NT2/D1 (cell line): ENCODE data around the gene NRG2.

Source experiments
- DNase-seq: peaks from one replicate; pipeline ENCODE4 v3.0.0-alpha.2; 2011; ENCODE audit warnings: low read depth, low spot score
- H3K27me3 ChIP-seq: 2 replicates; pipeline ENCODE4 v1.6.0; 2011; ENCODE audit warnings: mild to moderate bottlenecking; ENCODE audit not compliant: insufficient read length, insufficient read depth
- H3K36me3 ChIP-seq: 2 replicates; pipeline ENCODE4 v1.6.1; 2011; ENCODE audit warnings: mild to moderate bottlenecking, low read length, mixed read lengths; ENCODE audit not compliant: insufficient read depth, insufficient read length
- H3K4me1 ChIP-seq: 2 replicates; pipeline ENCODE4 v1.5.1; 2011; ENCODE audit not compliant: insufficient read depth, insufficient read length
- H3K4me3 ChIP-seq: 2 replicates; pipeline ENCODE4 v1.5.1; 2011; ENCODE audit warnings: low read depth; ENCODE audit not compliant: insufficient read length
- H3K9ac ChIP-seq: 2 replicates; pipeline ENCODE4 v1.6.0; 2011; ENCODE audit warnings: low read depth; ENCODE audit not compliant: insufficient read length
- H3K9me3 ChIP-seq: 2 replicates; pipeline ENCODE4 v1.5.1; 2011; ENCODE audit warnings: mild to moderate bottlenecking, low read length; ENCODE audit not compliant: insufficient read depth
- SUZ12 ChIP-seq: IDR thresholded peaks from 2 replicates; pipeline ENCODE4 v1.6.1; 2011; ENCODE audit not compliant: insufficient read length, insufficient read depth; ENCODE audit errors: extremely low read depth
- YY1 ChIP-seq: IDR thresholded peaks from 2 replicates; pipeline ENCODE4 v1.6.1; 2011; ENCODE audit not compliant: insufficient read length, insufficient read depth
- ZNF274 ChIP-seq: IDR thresholded peaks from 2 replicates; pipeline ENCODE4 v1.6.1; 2011; ENCODE audit warnings: mild to moderate bottlenecking, low read depth, low read length

NRG2 gene

DNA sequence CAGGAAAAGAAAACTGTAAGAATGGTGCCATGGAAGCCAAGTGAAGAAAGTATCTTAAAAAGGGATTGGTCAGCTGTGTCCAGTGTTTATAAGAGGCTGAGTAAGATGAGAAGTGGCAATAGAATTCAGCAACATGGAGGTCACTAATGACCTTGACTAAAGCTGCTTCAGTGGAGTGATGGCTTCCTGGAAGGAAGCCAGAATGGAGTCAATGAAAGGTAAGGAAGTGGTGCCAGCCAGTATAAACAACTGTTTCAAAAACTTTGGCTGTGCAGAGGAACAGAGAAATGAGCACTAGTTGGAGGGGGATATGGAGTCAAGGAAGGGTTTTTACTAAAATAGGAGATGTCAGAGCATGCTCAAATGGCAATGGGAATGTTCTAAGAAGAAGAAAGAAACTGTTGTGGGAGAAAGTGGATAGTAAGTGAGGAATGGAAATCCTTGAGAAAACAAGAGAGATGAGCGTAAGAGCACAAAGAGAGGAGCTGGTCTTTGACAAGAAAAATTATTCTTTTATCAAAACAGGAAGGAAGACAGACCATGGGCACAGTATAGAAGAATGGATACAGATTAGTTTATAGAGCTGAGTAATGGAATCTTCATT lies 11.1 kb upstream of the NRG2 start:
- no peak for DNase-seq
- TF ChIP-seq ZNF274 (no peak), YY1 (no peak), SUZ12 (no peak)
- H3K4me1 ChIP-seq = no peaks in the 10 kb centered on the region
- no peaks in the 10 kb centered on the region for H3K36me3 ChIP-seq
- H3K27me3 ChIP-seq = peaks cover under 1% of the 10 kb centered on the region
- no peak overlapping the region for H3K9ac ChIP-seq
- H3K9me3 ChIP-seq = no peaks in the 10 kb centered on the region
- H3K4me3 ChIP-seq = no peak overlapping the region

DNA sequence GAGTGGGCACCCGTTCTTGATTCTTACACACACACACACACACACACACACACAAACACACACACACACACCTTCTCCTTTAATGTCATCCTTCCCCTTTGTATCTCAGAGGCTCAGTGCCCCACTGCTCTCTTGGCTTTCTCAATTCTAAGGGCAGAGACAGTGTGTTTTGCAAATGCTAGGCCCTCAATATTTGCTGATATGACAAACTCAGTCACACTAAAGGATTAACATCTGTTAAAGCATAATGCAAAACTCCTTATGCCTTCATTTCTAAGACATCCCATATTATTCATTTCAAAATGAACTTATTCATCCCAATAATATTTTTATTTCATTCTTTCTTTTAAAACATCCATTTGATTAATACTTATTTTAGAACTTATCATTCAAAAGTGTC lies 8.9 kb upstream of the NRG2 start:
- TF ChIP-seq ZNF274 (no peak), YY1 (no peak), SUZ12 (no peak)
- no peaks in the 10 kb centered on the region for H3K9me3 ChIP-seq
- no peak for DNase-seq

DNA sequence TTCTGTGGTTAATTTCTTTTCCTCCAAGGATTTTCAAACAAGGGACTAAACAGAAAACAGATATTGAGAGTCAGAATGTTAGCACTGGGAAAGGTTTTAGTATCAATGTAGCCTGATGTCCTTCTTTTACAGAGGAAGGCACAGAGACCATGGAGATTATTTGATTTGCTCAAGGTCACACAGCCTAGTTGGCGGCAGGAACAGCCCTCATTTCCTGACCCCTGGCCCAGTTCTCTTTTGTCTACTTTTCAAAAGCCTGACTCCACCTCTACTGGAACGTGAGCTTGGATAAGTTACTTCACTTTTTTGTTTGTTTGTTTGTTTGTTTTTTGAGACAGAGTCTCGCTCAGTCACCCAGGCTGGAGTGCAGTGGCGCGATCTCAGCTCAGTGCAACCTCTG lies 6.6 kb upstream of the NRG2 start:
- H3K4me3 ChIP-seq = no peak overlapping the region
- H3K27me3 ChIP-seq = peaks cover 12% of the 10 kb centered on the region
- H3K36me3 ChIP-seq = no peaks in the 10 kb centered on the region
- TF ChIP-seq SUZ12 (no peak), ZNF274 (no peak), YY1 (no peak)
- 0 out of 2 replicates have a peak, but pooled peaks cover 4% of the 10 kb centered on the region for H3K9me3 ChIP-seq
- H3K9ac ChIP-seq = no peak overlapping the region
- no peaks in the 10 kb centered on the region for H3K4me1 ChIP-seq
- DNase-seq = no peak

More for the DNA sequence above, 8.9 kb upstream of the NRG2 start:
- H3K36me3 ChIP-seq = no peaks in the 10 kb centered on the region
- no peaks in the 10 kb centered on the region for H3K27me3 ChIP-seq
- no peak overlapping the region for H3K9ac ChIP-seq
- H3K4me1 ChIP-seq = no peaks in the 10 kb centered on the region
- no peak overlapping the region for H3K4me3 ChIP-seq

DNA sequence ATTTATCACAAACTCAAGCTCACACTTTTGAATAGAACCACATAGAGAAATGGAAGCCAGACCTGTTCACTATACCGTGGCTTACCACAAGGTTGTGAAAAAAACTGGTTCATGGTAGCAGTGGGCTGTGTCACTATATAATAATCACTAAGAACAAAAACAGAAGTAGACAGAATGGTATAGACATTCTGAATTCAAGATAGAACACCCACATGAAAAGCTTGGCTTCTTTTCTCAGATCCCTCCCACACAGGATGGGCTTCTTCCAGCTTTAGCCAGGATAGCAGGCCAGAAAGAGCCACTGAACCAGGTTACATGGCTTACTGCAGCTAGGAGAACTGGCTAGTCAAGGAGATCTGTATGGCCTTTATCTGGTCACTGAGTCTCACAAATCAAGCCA lies 6.1 kb upstream of the NRG2 start:
- Histone ChIP-seq H3K27me3 (peaks cover 17% of the 10 kb centered on the region), H3K9me3 (0 out of 2 replicates have a peak, but pooled peaks cover 9% of the 10 kb centered on the region), H3K4me1 (no peaks in the 10 kb centered on the region), H3K4me3 (no peak overlapping the region), H3K9ac (no peak overlapping the region), H3K36me3 (no peaks in the 10 kb centered on the region)
- DNase-seq = no peak
- TF ChIP-seq SUZ12 (no peak), ZNF274 (no peak), YY1 (no peak)

DNA sequence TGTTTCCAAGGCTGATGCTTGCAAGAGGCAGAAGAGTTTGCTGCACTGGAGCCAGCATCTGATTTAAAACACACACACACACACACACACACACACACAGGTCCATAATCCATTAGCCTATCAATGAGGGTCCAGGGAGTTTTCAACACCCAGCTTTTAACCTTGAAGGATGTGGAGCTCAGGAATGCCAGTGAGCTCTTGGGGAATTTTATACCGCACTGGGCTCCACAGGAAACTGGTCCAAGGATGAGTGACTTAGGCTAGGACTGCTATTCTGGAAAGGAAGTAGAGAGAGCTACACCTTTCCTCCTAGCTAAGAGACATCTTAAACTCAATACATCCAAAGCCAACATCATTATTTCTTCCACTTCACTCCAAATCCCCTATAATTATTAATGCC lies 942 bp upstream of the NRG2 start:
- TF ChIP-seq SUZ12 = no peak
- no peak for TF ChIP-seq YY1
- TF ChIP-seq ZNF274 = no peak
- Histone ChIP-seq H3K4me3 (no peak overlapping the region), H3K27me3 (peaks cover 67% of the 10 kb centered on the region), H3K9ac (no peak overlapping the region), H3K4me1 (peaks cover 3% of the 10 kb centered on the region), H3K36me3 (no peaks in the 10 kb centered on the region), H3K9me3 (peaks cover 11% of the 10 kb centered on the region; the same call in 1 of the 2 replicates)
- no peak for DNase-seq

DNA sequence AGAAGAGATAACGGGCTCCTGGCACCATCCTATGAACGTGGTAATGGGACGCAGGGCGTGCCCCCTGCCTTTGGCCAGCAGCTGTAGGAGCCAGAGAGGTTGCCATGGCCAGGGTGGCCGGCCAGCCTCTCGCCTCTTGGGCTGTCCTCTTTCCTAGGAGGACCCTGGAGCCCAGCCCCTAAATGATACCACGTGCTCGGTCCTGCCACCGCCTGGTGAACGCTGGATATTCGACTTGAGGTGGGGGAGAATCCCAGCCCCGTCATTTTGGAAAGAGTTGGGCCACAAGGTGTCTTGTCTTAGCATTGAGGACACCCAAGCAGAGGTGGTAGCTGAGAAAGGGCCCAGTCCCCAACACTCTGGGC lies 391 bp upstream of the NRG2 start:
- DNase-seq = no peak
- Histone ChIP-seq H3K9me3 (peaks cover 11% of the 10 kb centered on the region; the same call in 1 of the 2 replicates), H3K9ac (no peak overlapping the region), H3K36me3 (no peaks in the 10 kb centered on the region), H3K4me1 (peaks cover 3% of the 10 kb centered on the region), H3K4me3 (peak overlapping the region; percentile 52), H3K27me3 (peaks cover 72% of the 10 kb centered on the region)
- no peak for TF ChIP-seq ZNF274
- no peak for TF ChIP-seq YY1
- TF ChIP-seq SUZ12 = no peak

DNA sequence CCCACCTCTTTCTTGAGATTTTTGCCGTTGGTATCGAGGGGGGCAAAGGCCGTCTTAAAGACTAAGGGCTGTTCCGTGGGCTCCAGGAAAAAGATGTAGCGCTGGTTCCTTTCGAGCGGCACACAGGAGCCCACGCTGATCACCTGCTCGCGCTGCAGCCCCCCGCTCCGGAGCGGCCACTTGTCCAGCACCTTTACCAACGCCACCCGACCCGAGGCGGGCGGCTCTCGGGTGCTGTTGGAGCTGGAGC lies 781 bp downstream of the NRG2 start:
- TF ChIP-seq ZNF274 (no peak), SUZ12 (peak; percentile 35), YY1 (no peak)
- Histone ChIP-seq H3K9ac (peak overlapping the region; percentile 32), H3K27me3 (peaks cover 76% of the 10 kb centered on the region), H3K36me3 (no peaks in the 10 kb centered on the region), H3K4me1 (peaks cover 3% of the 10 kb centered on the region), H3K9me3 (peaks cover 11% of the 10 kb centered on the region; the same call in 1 of the 2 replicates), H3K4me3 (peak overlapping the region; percentile 52)
- no peak for DNase-seq
